NCI-H2029 (cell line): ENCODE results near the gene NT5C2.
"Not testable (repeated sequence)": the region's sequence is repeated elsewhere in the genome, so short reads cannot be mapped to it uniquely, and the experiment has no call there.

Experiments used
- DNase-seq: peaks from one replicate; lab custom pipeline; 2025; lab: John Stamatoyannopoulos, UW

The NT5C2 gene

DNA sequence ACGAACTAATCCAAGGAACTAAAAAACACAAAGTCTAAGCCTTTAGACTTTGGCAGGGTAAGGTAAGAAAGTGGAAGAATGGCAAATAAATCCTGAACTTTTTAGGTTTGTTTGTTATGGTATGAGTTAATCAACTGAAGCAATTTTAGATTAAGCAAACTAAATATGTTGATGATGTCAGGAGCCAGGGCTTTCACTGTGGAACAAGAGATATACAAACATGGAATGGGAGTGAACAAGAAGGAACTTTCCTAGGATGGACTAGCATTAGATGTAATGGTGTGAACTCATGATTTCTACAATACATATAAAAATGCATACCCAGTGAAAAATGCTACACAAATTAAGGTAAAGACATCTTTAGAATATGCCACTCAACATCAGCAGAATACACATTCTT is 35.8 kb downstream of the NT5C2 start:
- DNase-seq, result no peak

DNA sequence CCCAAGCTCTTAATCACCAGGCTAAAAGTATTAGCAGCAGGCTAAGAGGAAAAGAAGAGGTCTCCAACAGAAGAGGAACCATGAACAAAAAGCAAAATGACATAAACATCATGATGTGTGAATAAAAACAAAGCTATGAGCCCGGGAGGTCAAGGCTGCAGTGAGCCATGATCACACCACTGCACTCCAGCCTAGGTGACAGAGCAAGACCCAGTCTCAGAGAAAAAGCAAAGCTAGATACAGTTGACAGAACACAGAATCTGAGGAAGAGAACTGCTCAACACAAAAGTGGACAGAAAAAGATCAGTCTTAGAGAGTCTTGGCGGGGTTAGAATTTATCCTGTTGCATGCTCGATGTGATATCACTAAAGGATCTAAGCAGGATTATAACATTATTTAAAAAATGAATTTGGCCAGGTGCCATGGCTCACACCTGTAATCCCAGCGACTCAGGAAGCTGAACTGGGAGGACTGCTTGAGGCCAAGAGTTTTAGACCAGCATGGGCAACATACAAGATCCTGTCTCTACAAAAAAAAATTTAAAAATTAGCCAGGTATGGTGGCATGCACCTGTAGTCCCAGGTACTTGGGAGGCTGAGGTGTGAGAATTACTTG is 37.5 kb downstream of the NT5C2 start:
- DNase-seq, result no peak

DNA sequence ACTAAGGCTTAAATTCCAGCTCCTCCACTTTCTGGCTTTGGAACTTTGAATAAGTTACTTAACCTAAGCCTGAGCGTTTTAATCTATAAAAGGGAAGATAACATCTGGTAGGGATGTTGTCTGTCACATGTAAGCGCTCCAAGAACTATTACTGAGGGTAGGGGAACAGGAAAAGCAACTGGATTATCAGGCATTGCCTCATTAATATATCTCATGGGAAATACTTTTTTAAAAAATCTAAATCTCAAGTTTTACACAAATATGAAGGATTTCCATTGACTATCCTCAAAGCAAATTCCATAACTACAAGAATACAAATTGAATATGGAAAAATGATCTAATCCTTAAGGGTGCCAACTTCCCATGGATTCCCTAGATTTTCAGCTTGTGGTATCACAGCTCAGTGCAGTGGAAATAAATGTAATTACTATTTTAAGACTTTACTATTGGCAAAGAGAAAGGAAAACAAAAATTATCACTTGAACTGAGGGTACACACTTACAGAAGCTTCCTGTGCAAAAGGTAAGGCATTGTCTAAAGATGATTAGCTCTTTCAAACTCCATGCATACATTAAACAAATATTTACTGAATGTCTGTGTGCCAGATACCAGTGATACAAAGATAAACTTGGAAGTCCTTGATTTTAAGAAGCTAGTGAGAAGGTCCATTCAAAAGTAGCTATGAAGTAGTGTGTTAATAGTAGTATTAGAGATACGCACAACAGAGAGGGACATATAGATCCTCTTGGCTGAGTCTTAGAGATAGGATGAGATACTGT is 38.4 kb downstream of the NT5C2 start:
- DNase-seq, result no peak

DNA sequence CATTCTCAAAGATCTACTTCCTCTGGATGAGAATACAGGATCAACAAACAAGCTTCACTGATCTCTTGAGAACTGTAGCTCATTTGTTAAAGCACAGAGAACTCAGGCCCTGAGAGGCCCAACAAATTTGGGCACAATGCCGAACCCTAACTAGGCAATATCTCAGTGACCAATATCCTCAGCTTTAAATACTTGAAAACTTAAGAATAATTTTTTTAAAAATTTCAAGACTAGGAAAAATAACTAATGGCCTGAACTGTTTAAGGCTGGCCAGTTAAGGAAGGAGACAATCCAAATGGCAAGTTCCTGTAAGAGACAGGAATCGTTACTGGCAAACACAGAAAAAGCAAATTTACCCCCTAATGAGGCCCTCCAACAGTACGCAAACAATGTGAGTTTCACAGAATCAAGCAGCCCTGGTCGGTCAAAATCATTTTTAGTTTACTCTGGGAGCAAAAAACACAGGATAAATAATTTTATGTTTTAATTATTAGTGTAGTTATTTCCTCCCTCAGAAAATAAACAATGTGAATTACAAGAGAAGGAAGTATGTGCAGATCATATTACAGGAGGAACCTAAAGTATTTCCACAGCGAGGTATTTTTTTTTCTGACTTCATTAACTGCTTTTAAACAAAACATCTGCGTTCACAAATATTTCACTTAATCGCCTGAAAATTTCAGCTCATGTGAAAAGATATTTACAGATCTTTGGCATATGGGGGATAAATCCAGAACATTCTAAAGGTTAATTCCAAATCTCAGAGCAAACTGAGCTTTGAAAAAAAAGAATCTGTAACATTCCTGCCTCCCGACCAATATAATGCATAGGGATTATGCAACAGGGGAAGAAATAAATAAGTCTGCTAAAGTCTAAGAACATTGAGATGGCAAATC is 39.5 kb downstream of the NT5C2 start:
- DNase-seq, result no peak

DNA sequence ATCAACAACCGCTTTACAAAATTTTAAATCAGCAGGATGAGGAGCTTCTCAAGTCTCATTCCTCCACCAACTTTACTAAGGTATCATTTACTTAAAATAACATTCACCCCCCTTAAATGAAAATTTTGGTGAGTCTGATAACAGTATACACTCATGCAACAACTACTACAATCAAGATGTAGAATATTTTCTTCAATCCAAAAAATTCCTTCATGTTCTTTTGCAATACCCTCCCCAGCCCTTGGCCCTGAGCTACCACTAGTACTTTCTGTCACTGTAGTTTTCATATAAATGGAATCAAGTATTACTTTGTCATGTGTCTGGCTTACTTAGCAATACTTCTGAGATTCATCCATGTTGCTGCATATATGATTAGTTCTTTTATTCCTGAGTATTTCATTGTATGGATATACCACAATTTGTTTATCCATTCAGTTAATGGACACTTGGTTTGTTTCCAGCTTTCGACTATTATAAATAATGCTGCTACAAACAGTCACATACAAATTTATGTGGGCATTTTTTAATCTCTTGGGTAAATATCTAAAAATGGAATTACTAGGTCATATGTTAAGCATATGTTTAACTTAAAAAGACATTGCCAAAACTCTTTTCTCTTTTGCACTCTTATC is 43.0 kb downstream of the NT5C2 start:
- no peak for DNase-seq

DNA sequence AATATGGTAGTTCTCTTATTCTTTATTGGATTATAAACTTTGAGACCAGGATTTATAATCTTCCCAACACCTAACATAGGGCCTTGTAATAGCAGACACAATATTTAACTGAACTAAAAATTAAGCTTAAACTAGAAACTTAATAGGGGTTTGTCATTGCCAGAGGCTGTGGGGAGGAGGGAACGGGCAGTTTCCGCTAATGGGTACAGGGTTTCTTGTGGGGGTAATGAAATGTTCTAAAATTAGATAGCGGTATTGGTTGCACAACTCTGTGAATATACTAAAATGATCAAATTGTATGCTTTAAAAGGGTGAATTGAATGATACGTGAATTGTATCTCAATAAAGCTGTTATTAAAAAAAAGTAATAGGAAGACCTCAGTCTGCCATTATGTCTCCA is 45.4 kb downstream of the NT5C2 start:
- no peak for DNase-seq

DNA sequence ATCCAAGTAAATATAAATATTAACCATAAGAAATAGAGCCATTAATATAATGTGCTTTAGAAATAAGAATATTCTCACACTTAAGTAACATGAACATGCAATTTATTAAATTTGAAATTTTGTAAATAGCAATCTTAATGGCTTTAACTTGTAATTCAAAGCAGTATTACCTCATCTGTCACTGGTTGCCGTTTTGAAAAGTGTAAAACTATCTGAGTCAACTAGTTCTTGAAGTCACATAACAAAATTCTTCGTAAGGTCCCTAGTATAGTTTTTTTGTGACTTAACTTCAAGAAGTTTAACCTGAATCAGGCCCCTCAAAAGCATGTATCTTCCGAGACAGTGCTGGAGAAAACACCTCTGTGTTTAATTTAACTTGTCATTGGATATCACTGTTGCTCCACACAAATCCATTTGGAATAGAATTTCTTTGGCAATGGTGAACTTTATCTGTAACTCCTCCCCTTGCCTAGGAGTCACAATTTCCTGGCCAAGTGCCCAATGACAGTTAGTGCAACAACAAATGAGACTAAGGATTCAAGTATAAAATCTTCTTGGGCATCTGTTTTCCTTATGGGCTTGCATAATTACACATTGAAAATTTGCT is 47.1 kb downstream of the NT5C2 start:
- no peak for DNase-seq

DNA sequence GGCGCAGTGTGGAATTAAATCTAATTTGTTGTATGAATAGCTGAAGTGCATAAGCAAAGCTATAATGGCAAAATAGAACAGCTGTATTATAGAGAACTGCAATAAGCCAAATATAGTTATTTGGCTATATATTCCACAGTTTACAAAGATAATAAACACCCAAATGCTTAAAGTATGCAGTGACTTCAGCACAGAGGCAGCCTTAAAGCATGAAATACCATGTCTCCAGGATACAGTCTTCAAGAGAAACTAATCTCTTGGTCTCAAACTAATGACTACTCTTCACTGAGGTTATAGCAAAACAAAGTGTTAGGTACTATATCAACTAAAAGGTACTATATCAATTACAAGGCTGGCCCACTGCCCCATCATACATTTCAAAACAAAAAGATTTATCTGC is 48.0 kb downstream of the NT5C2 start:
- DNase-seq, result no peak

DNA sequence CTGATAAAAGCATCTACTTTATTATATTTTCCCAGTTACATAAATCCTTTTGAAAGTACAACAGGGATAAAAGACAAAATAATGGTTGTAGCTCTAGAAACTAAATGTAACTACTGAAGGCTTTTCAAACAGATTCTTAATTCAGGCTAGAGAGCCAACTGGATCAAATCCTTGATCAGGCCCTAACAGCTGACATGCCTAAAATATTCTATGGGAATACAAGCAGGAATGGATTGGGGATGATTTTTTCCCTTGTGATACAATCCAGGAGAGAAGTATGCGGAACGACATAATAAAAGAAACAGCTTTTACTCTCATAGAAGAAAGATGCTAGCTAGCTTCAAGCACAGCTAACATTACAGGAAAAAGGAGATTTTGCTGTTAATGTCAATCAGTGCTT is 49.0 kb downstream of the NT5C2 start:
- DNase-seq, result no peak

DNA sequence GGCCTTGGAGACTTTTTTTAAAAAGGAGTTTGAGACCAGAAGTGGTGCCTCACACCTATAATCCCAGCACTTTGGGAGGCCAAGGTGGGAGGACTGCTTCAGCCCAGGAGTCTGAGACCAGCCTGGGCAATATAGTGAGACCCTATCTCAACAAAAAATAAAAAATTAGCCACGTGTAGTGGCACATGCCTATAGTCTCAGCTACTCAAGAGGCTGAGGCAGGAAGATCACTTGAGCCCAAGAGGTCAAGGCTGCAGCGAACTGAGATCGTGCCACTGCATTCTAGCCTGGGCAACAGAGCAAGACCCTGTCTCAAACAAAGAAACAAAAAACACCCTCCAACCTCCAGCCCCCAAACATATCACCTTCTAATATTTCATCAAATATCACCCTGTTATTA is 49.4 kb downstream of the NT5C2 start:
- not testable (repeated sequence) for DNase-seq

DNA sequence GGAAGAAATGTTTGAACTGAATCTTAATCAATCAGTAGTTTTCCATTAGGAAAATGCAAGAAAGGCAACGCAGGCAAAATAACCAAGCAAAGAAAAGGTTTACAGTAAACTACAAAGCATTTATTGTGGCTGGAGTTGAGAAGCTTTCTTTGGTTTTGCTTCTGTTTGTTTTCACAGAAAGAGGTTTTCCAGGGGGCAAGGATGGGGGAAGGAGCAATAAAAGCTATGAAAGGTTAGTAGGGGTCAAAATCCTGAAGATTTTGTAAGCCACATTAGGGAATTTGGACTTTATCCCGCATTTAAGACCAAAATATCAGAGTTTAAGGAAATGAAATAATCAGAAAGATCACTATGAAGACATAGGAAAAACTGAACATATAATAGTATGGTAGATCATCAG is 51.1 kb downstream of the NT5C2 start:
- DNase-seq, result no peak

DNA sequence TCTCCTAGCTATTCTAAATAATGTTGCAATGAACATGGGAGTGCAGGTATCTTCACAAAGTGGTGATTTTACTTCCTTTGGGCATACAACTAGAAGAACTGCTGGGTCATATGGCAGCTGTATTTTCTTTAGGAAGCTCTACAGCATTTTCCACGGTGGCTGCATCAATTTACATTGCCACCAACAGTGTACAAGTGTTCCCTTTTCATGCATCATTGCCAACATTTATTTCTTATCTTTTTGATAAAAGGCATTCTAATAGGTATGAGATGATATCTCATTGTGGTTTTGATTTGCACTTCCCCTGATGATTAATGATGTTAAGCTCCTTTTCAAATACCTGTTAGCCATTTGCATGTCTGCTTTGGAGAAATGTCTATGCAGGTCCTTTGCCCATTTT is 52.6 kb downstream of the NT5C2 start:
- no peak for DNase-seq

DNA sequence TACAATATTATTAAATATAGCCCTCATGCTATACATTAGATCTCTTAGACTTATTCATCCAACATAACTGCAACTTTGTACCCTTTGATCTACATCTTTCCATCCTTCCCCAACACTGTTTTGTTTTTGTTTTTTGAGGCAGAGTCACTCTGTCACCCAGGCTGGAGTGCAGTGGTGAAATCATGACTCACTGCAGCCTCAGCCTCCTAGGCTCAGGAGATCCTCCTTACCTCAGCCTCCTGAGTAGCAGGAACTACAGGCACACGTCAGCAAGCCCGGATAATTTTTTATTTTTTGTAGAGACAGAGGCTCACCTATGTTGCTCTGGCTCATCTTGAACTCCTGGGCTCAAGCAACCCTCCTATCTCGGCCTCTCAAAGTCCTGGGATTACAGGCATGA is 53.3 kb downstream of the NT5C2 start:
- no peak for DNase-seq

DNA sequence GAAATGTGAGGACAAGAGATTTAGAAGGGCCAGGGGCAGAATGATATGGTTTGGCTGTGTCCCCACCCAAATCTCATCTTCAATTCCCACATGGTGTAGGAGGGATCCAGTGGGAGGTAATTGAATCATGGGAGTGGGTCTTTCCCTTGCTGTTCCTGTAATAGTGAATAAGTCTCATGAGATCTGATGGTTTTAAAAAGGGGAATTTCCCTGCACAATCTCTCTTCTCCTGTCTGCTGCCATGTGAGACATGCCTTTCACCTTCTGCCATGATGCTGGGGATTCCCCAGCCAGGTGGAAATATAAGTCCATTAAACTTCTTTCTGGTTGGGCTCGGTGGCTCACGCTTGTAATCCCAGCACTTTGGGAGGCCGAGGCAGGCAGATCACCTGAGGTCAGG is 57.9 kb downstream of the NT5C2 start:
- DNase-seq, result not testable (repeated sequence)

DNA sequence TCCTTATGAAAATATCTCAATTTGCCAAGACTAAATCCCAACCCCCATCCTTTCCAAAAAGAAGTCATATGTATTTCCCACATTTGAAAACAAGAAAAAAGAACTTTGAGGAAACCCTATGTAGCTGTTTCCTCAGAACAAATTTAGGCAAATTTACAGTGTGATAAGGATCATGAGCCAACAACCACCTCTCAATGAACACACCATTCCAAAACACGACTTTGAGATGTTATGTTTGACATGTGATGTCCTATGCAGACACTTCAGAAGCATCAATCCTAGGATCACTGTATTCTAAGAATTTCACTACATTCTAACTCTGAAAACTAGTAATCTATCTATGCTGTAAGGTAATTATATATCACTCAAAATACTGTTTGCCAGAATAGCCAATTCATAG is 62.2 kb downstream of the NT5C2 start:
- no peak for DNase-seq

DNA sequence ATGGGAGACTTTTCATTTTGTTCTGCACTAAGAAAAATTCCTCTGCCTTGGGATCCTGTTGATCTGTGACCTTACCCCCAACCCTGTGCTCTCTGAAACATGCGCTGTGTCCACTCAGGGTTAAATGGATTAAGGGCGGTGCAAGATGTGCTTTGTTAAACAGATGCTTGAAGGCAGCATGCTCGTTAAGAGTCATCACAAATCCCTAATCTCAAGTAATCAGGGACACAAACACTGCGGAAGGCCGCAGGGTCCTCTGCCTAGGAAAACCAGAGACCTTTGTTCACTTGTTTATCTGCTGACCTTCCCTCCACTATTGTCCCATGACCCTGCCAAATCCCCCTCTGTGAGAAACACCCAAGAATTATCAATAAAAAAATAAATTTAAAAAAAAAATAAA is 62.9 kb downstream of the NT5C2 start:
- not testable (repeated sequence) for DNase-seq

DNA sequence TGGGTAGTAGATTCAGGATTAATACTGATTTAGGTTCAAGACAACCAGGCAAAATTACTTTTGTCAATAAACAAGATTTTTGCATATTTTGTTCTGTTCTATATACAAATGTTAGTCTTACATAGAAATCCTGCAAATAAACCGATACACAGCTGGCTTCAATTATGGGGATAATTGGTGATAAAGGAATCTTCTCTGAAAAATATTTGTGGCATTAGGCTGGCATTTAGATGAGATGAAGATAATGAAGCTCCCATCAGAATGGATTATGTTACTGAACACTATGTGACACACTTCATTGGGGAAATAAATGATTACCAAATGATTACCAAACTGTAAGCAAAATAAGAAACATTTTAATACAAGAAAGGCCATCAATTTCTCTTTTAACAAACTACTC is 65.8 kb downstream of the NT5C2 start:
- DNase-seq, result no peak

DNA sequence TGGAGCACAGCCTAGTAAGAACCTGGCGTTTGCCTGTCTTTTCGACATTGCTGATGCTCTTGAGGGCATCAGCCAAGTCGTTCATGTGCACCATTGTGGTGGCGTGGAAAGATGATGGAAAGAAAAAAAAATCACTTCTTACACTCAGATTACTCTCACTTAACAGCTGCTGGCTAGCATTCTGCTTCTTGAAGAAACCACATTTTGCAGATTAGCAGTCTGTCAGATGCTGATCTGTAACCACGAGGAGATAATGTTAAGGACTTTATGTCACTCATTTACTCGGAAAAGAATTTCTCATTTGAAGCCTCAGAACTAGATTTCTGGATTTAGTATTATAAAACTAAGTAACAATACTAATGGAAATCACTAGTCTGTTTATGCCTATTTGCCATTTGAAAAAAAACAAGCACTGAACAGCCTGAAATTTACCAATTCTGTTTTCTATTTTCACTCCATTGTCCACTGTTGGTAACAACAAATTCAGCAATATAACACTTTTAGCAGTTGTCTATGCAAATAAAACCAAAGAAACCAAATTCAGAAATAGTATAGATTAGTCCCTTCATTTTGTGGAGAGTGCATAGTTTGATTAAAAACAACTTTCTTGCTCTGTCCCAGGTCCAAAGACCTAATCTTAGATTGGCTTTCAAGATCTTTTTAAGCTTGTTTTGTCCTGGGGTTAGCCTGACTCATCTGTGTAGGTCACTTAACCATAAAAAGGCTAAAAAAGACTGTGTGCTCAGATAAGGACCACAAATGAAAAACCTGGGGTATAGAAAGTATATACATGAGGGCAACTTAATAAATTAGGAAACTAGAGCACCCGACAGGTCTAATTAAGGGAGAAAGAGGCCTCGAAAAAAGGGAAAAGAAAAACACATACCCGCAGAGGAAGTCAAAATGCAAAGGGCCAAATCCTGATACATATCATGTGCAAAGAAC is 67.5 kb downstream of the NT5C2 start:
- no peak for DNase-seq

DNA sequence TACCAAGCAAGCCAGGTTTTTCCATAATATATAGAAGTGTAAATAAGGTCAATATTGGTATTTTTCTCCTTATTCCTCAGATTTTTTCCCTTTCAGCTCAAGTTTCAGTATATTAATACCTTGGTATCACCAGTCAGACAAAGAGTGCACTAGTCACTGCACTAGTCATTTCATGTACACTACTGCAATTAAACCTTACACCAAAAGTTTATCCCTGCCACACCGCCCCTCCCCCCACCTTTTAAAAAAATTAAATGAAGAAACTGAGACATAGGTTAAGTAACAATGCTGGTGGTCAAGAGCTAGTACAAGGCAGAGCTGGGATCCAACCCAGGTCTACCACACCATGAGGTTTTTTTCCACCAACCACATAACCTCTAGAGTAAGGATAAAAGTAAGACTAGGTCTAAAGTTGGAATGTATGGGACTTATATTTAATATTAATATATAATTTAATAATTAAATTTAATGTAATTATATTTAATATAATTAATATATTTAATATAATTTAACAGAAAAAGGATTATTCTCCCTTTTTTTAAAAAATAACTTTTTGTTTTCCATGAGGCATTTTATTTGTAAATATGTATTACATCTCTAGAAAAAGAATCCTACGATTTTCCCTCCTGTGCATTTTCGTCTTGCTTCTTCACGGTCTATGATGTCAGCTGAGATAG is 68.5 kb downstream of the NT5C2 start:
- DNase-seq, result no peak

DNA sequence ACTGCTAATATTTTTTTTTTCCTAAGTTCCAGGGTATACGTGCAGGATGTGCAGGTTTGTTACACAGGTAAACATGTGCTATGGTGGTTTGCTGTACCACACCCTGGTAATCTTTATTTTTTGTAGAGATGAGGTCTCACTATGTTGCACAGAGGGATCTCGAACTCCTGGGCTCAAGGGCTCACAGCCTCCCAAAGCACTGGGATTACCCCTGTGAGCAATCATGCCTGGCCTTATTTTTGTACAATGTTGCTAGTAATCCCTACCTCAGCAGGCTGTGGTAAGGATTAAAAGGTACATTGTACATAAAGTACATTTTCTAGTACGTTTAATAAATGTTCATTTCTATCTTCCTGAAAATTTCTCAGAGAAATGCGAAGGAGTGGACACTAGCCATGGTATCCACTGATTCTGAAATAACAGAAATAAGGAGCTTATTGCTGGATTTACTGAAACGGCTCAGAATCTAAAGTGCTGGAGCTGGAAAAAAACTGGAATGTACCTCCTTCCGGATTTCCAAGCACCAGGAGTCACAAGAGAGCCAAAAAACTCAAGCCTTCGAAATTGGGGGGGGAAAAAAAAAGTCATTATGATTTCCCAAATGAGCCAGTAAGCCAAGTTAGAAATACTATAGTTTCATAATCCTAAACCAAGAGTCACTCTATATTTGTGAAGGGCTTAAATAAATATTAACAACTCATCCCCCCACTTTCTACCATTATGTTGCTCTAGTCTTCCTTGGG is 69.6 kb downstream of the NT5C2 start:
- no peak for DNase-seq
